Activated naive CD8-positive, alpha-beta T cell treated with anti-CD3 and anti-CD28 coated beads for 36 hours (primary cell): Measurements from ENCODE around the gene ELOVL6. TPM values are rescaled to one million over a fixed set of nuclear protein-coding genes. Genes with fewer than 3 reads are reported as not detected.
"Not testable (repeated sequence)": the region's sequence is repeated elsewhere in the genome, so short reads cannot be mapped to it uniquely, and the experiment has no call there.

Experiments
- DNase-seq: peaks from one replicate; pipeline ENCODE4 v3.0.0; 2021
- H3K27ac Mint-ChIP-seq: one replicate; pipeline ENCODE4 v1.8.0; 2022; ENCODE audit warnings: mild to moderate bottlenecking, moderate library complexity, mixed read lengths
- H3K27me3 Mint-ChIP-seq: one replicate; pipeline ENCODE4 v1.8.0; 2022; ENCODE audit warnings: mild to moderate bottlenecking, mixed read lengths
- H3K36me3 Mint-ChIP-seq: one replicate; pipeline ENCODE4 v1.8.0; 2021; ENCODE audit warnings: mild to moderate bottlenecking, mixed read lengths
- H3K4me1 Mint-ChIP-seq: one replicate; pipeline ENCODE4 v1.8.0; 2021; ENCODE audit warnings: mixed read lengths
- H3K4me3 Mint-ChIP-seq: one replicate; pipeline ENCODE4 v1.8.0; 2022; ENCODE audit warnings: mild to moderate bottlenecking, moderate library complexity, mixed read lengths
- H3K9me3 Mint-ChIP-seq: one replicate; pipeline ENCODE4 v1.8.0; 2022; ENCODE audit warnings: mixed read lengths
- total RNA-seq, 2 experiments: library from RNA; stranded (reverse); gene quantifications; one replicate each; pipeline ENCODE4 v1.2.3, GENCODE V29; 2021

The ELOVL6 gene
- total RNA-seq, 2 experiments from 2014 or later = 8.4 to 13.3 TPM

DNA sequence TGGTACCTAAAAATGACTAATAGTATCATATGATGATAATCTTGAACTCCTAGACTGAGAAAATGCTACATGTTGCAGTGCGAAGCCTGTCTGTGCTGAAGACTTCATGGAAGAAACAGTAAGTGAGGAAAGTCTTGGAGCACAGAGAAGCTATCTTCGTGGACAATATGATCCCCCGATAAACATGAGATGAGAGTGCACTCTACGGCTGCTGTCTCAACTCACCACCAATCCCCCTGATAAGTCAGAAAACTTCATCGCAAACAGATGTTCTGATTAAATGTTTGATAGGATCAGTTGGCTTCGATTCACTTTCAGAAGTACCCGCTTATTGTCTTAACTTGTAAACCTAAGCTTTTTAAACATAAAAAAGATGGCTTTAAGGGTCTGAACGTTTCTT, 130.2 kb downstream of the ELOVL6 start:
- Mint-ChIP-seq H3K27me3 (no peaks in the 10 kb centered on the region), H3K9me3 (no peaks in the 10 kb centered on the region), H3K36me3 (no peaks in the 10 kb centered on the region), H3K27ac (no peak overlapping the region), H3K4me1 (no peaks in the 10 kb centered on the region), H3K4me3 (no peak overlapping the region)
- no peak for DNase-seq

DNA sequence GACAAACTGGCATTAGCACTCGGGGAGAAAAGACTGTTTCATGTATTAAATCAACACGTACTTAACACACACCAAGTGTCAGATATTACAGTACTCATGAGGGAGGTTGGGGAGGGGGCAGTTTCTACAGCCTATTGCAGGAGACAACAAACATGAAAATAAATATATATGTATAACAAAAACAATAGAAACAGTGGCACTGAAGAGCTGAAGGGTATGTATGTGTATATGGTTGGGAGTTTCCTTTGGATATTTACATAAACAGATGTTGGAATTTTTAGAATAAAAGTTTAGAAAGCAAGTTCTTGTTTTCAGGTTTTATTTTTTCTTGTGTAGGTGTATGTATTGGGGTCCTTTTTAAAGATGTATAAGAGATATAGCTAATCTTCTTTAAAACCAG, 133.5 kb downstream of the ELOVL6 start:
- H3K9me3 Mint-ChIP-seq = no peaks in the 10 kb centered on the region
- no peak overlapping the region for H3K4me3 Mint-ChIP-seq
- peaks cover 12% of the 10 kb centered on the region for H3K4me1 Mint-ChIP-seq
- no peaks in the 10 kb centered on the region for H3K36me3 Mint-ChIP-seq
- H3K27me3 Mint-ChIP-seq = no peaks in the 10 kb centered on the region
- no peak for DNase-seq
- no peak overlapping the region for H3K27ac Mint-ChIP-seq

GRCh38 chr4:110064295-110064694, 134.1 kb downstream of the ELOVL6 start:
- Mint-ChIP-seq H3K4me1 (peaks cover 18% of the 10 kb centered on the region), H3K27me3 (no peaks in the 10 kb centered on the region), H3K36me3 (no peaks in the 10 kb centered on the region), H3K27ac (no peak overlapping the region), H3K9me3 (no peaks in the 10 kb centered on the region), H3K4me3 (no peak overlapping the region)
- no peak for DNase-seq

- no peak for DNase-seq
- no peaks in the 10 kb centered on the region for H3K9me3 Mint-ChIP-seq
- H3K4me3 Mint-ChIP-seq = no peak overlapping the region
- H3K4me1 Mint-ChIP-seq = peaks cover 24% of the 10 kb centered on the region
- H3K27me3 Mint-ChIP-seq = no peaks in the 10 kb centered on the region
- H3K36me3 Mint-ChIP-seq = no peaks in the 10 kb centered on the region
- H3K27ac Mint-ChIP-seq = no peak overlapping the region
Observed at GRCh38 chr4:110062166-110062565, 136.2 kb downstream of the ELOVL6 start.

DNA sequence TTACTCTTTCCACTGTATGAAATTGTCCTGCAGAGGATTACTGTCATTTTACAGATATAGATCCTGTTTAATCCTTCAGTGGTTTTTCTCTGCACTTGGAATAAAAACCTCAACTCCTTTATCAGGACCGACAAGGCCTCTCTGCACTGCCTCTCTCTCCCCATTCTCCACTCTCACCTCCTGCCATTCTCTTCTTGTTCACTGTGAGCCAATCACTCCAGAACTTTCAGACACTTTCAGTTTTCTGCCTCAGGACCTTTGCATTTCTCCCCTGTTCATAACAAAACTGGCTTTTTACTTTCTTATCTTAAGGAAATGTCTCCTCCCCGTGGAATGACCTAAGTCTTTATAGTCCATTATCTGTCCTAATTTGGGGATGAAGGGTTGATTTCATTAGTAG, 137.3 kb downstream of the ELOVL6 start:
- Mint-ChIP-seq H3K27me3 (no peaks in the 10 kb centered on the region), H3K4me3 (no peak overlapping the region), H3K36me3 (no peaks in the 10 kb centered on the region), H3K27ac (no peak overlapping the region), H3K4me1 (peaks cover 24% of the 10 kb centered on the region), H3K9me3 (no peaks in the 10 kb centered on the region)
- no peak for DNase-seq

DNA sequence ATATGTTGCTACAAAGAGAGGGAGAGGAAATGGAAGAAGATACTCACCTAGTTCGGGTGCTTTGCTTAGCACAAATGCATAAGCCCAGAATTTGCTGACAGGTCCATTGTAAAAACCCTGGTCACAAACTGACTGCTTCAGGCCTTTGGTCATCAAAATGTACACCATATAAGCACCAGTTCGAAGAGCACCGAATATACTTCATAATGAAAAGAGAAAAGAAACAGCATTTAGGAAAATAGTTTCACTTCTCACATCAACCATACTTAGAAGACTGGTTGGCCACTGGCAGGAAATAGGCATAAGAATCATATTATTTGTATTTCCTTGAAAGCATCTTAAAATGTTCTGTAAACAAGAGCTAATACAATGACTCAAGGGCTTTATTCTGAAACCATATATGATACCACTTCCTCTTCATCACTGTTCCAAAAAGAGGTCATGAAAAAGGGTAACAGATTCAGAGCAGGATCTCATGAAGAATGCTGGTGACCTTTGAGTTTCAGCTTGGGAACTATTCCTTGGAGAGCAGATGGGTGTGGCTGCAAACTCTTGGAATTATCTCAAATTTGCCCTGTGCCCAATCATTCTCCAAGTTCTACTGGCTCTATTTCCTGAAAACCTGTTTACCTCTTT, 138.7 kb downstream of the ELOVL6 start:
- no peak overlapping the region for H3K27ac Mint-ChIP-seq
- no peaks in the 10 kb centered on the region for H3K36me3 Mint-ChIP-seq
- DNase-seq = no peak
- no peaks in the 10 kb centered on the region for H3K9me3 Mint-ChIP-seq
- no peak overlapping the region for H3K4me3 Mint-ChIP-seq
- peaks cover 30% of the 10 kb centered on the region for H3K4me1 Mint-ChIP-seq
- H3K27me3 Mint-ChIP-seq = no peaks in the 10 kb centered on the region

DNA sequence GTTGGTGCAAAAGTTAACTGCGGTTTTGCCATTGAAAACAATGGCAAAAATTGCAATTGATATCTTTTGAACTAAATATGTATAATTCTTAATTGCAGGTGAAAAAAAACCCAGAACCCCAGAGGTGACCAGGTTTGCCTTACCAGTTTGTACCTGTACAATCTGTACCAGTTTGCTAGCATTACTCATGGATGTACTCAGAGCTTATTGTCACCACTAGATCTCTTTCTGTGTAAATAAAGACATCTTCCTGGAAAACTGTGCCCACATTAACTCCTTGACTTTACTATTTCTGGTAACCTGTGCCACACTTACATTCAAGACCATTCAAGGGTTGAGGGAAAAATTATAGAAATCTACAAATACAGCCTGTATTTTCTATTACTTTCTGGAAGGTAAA, 139.7 kb downstream of the ELOVL6 start:
- Mint-ChIP-seq H3K4me3 (no peak overlapping the region), H3K9me3 (no peaks in the 10 kb centered on the region), H3K27me3 (no peaks in the 10 kb centered on the region), H3K4me1 (peaks cover 30% of the 10 kb centered on the region), H3K27ac (no peak overlapping the region), H3K36me3 (no peaks in the 10 kb centered on the region)
- no peak for DNase-seq

GRCh38 chr4:110055158-110055768, 143.2 kb downstream of the ELOVL6 start:
- no peak overlapping the region for H3K27ac Mint-ChIP-seq
- H3K36me3 Mint-ChIP-seq = no peaks in the 10 kb centered on the region
- H3K4me3 Mint-ChIP-seq = no peak overlapping the region

DNA sequence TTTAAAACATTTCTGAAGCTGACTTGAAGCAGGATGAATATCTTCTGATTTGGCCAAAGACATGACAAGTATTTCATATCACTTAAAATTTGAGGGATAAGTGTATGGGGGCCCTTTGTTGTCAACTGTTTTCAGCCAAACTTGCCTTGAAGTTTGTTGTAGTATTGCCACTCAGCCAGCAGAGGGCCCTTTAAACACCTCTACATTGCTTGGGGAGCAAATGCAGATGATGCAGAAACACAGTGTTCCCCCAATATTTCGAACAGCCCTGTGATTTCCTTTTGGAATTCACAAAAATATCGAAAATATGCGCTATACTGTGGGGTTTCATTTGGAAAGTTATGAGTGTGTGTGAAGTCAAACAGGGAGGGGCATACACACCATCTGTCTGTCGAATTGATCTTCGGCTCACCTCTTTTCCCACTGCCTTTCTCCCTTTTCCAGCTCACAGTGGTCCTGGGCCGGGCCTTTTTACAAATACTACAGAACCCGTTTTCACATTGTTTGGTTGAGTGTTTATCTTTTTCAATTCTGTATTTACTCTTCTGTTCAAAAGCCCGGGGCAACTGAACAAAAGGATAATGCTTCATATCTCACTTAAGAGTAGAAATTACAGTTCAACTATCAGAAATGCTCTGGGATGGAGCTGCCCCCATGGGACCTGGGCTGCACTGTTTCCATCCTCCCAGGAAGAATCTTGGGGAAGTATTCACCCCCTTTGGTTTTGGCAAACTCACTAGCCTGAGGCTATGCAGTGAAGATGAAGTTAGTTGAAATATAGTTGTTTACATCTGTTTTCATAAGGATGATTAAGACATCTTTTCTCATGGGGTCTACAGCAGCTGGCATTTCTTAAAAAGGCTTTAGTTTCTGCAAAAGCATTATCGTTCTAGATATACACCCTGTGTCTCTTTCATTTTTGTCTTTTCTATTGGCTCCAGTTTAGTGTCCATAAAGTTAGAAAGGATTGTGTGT, 148.2 kb downstream of the ELOVL6 start:
- Mint-ChIP-seq H3K27me3 (no peaks in the 10 kb centered on the region), H3K9me3 (no peaks in the 10 kb centered on the region), H3K36me3 (no peaks in the 10 kb centered on the region), H3K4me1 (peaks cover under 1% of the 10 kb centered on the region), H3K4me3 (no peak overlapping the region), H3K27ac (no peak overlapping the region)
- peak; percentile 21 for DNase-seq

More at GRCh38 chr4:110055158-110055768, 143.2 kb downstream of the ELOVL6 start:
- H3K27me3 Mint-ChIP-seq = no peaks in the 10 kb centered on the region
- peaks cover 22% of the 10 kb centered on the region for H3K4me1 Mint-ChIP-seq
- H3K9me3 Mint-ChIP-seq = no peaks in the 10 kb centered on the region
- DNase-seq = no peak

DNA sequence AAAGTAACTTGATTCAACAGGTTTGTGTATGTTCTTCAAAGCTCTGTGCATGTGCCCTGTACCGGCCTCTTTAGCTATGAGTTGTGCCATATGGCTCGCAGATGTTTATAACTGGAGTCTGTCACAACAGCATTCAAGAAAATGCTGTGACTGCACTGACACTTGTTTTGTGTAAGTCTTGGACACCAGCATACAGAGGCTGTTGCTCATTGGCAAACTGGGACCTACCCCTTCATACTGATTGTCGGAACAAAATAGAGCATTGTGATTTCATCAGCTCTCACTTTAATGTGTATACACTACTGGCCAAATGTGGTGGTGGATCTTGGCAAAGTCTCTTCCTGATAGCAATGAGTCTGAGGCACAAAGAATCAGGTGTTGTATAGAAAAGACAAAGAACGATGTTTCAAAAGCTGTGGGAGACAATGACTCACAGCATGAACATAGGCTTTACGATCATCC, 151.8 kb downstream of the ELOVL6 start:
- no peak for DNase-seq
- Mint-ChIP-seq H3K9me3 (no peaks in the 10 kb centered on the region), H3K27ac (no peak overlapping the region), H3K4me3 (no peak overlapping the region), H3K27me3 (peaks cover 13% of the 10 kb centered on the region), H3K4me1 (no peaks in the 10 kb centered on the region), H3K36me3 (no peaks in the 10 kb centered on the region)

DNA sequence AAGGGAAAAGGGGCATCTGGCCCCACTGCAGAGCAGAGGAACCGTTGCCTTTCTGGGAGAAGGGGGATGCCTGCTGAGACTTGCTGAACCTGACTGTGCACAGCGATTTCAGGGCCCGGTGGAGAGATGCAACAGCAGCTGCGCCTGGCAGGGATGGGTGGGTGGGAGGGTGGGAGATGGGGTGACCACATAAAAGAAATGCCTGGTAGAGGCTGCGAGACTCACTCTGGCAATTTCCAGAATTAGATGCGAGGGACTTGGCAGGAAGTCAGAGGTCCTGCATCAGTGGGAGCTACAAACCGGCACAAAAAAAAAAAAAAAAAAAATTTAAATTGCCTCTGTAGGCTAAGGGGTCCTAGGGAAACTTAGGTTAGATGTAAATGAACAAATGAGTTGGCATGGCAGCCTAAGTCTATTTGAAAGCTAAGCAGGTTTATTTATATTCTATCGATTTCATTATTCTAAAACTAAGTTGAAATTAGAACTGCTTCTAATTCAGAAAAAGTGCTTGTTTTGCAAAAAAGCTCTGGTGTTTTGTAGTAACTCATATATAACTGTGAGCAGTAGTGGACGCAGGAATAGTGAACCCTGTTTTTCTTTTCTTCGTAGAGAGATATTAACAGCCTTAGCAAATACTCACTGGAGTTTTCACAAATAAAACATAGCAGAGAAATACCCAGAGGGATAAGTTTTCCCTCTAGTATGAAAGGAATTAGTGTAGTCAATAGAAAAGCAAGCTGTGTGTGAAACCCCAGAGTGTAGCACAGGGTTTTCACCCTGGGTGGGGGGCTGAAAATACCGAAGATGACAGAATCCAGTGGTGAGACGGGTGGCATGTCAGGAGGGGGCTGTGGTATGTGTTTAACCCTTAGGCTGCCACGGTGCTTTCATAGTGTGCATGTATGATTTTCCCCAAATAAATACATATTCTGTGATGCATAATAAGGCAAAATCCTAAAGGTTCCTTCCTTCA, 155.6 kb downstream of the ELOVL6 start:
- Mint-ChIP-seq H3K4me3 (no peak overlapping the region), H3K4me1 (no peaks in the 10 kb centered on the region), H3K27ac (no peak overlapping the region), H3K36me3 (no peaks in the 10 kb centered on the region), H3K9me3 (no peaks in the 10 kb centered on the region), H3K27me3 (peaks cover 13% of the 10 kb centered on the region)
- DNase-seq = no peak

GRCh38 chr4:110041735-110042134, 156.7 kb downstream of the ELOVL6 start:
- H3K27ac Mint-ChIP-seq = no peak overlapping the region
- no peaks in the 10 kb centered on the region for H3K9me3 Mint-ChIP-seq
- DNase-seq = no peak
- H3K36me3 Mint-ChIP-seq = no peaks in the 10 kb centered on the region
- H3K27me3 Mint-ChIP-seq = peaks cover 17% of the 10 kb centered on the region
- no peak overlapping the region for H3K4me3 Mint-ChIP-seq
- no peaks in the 10 kb centered on the region for H3K4me1 Mint-ChIP-seq

DNA sequence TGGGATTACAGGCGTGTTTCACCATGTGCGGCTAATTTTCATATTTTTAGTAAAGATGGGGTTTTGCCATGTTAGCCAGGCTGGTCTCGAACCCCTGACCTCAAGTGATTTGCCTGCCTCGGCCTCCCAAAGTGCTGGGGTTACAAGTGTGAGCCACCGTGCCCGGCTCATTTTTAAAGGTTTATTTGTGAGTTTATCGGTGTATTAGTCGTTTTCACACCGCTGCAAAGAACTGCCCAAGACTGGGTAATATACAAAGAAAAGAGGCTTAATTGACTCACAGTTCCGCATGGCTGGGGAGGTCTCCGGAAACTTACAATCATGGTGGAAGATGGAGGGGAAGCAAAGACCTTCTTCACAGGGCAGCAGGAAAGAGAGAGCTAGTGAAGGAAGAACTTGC, 159.3 kb downstream of the ELOVL6 start:
- H3K27ac Mint-ChIP-seq, H3K4me1 Mint-ChIP-seq, H3K4me3 Mint-ChIP-seq, H3K9me3 Mint-ChIP-seq, H3K36me3 Mint-ChIP-seq, DNase-seq: not testable (repeated sequence)
- peaks cover 34% of the 10 kb centered on the region for H3K27me3 Mint-ChIP-seq

- H3K9me3 Mint-ChIP-seq = no peaks in the 10 kb centered on the region
- H3K4me3 Mint-ChIP-seq = no peak overlapping the region
- H3K27ac Mint-ChIP-seq = no peak overlapping the region
- peaks cover 7% of the 10 kb centered on the region for H3K4me1 Mint-ChIP-seq
- peaks cover 30% of the 10 kb centered on the region for H3K27me3 Mint-ChIP-seq
- DNase-seq = peak; percentile 17
- no peaks in the 10 kb centered on the region for H3K36me3 Mint-ChIP-seq
Observed at GRCh38 chr4:110034026-110034393, 164.4 kb downstream of the ELOVL6 start.
